Kidney epithelial cell (primary cell): Measurements from ENCODE around the gene KHNYN. TPM values are rescaled to one million over a fixed set of nuclear protein-coding genes. Genes with fewer than 3 reads are reported as not detected.
A peak's percentile ranks its signal among the peaks of the same experiment; 100 is the strongest.
"Not testable (repeated sequence)": the region's sequence is repeated elsewhere in the genome, so short reads cannot be mapped to it uniquely, and the experiment has no call there.

ENCODE experiments used
- DNase-seq: peaks from one replicate; pipeline ENCODE4 v3.0.0-alpha.2; 2010; ENCODE audit warnings: low read depth
- H3K27me3 ChIP-seq: 2 replicates; pipeline ENCODE4 v1.6.0; 2011; ENCODE audit warnings: low read length; ENCODE audit not compliant: control insufficient read depth, insufficient read depth
- H3K36me3 ChIP-seq: 2 replicates; pipeline ENCODE4 v1.5.1; 2011; ENCODE audit warnings: low read length; ENCODE audit not compliant: control insufficient read depth, insufficient read depth
- H3K4me3 ChIP-seq: 2 replicates; pipeline ENCODE4 v1.5.1; 2011; ENCODE audit warnings: low read depth, mild to moderate bottlenecking, control low read depth, low read length
- CTCF ChIP-seq: IDR thresholded peaks from 2 replicates; pipeline ENCODE4 v1.5.1; 2011; ENCODE audit warnings: mild to moderate bottlenecking, moderate library complexity, low read length, control low read depth, inconsistent platforms; ENCODE audit not compliant: insufficient read depth, poor library complexity, severe bottlenecking
- total RNA-seq: library from RNA; depleted of rRNA; stranded (reverse); fragments of >200 nt; gene quantifications from 2 replicates; pipeline ENCODE4 v1.2.3, GENCODE V29; 2015

KHNYN gene
- total RNA-seq, 1 donor from 2014 or later, result 44.0 TPM

DNA sequence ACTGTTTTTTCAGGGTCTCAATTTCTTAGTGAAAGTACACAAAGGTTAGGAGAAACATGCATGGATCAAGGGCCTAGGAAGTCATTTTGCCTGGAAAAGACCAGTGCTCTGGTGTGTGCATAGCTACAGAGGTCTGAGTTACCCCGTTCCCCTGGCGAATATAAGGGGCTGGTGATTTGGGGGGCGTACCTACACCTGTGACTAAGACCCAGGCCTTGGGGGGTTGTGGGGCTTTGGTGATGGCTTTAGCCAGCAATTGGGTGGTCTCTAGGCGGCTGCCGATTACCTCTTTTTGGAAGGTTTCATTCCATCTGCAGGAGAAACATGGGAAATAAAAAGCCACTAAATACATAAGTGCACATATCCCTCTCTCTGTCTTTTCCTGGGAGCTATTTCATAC lies 11.7 kb downstream of the KHNYN start:
- no peaks in the 10 kb centered on the region for H3K27me3 ChIP-seq
- peak overlapping the region; percentile 82 for H3K4me3 ChIP-seq
- no peak for DNase-seq
- H3K36me3 ChIP-seq, result peaks cover 2% of the 10 kb centered on the region
- no peak for TF ChIP-seq CTCF

GRCh38 chr14:24441904-24442239 lies 12.1 kb downstream of the KHNYN start:
- H3K27me3 ChIP-seq, result no peaks in the 10 kb centered on the region
- TF ChIP-seq CTCF, result no peak
- H3K36me3 ChIP-seq, result peaks cover 2% of the 10 kb centered on the region
- H3K4me3 ChIP-seq, result peak overlapping the region; percentile 82
- no peak for DNase-seq

GRCh38 chr14:24442240-24443052 lies 12.7 kb downstream of the KHNYN start, which contains the start of gene SDR39U1:
Gene SDR39U1, minus strand, starts transcription at chr14:24442776. Its CDS starts 7 bp downstream, at chr14:24442769.
- TF ChIP-seq CTCF, result no peak
- Histone ChIP-seq H3K27me3 (no peaks in the 10 kb centered on the region), H3K36me3 (no peaks in the 10 kb centered on the region), H3K4me3 (peak within 1 kb of the TSS; percentile 82)
- peak; percentile 95 for DNase-seq

DNA sequence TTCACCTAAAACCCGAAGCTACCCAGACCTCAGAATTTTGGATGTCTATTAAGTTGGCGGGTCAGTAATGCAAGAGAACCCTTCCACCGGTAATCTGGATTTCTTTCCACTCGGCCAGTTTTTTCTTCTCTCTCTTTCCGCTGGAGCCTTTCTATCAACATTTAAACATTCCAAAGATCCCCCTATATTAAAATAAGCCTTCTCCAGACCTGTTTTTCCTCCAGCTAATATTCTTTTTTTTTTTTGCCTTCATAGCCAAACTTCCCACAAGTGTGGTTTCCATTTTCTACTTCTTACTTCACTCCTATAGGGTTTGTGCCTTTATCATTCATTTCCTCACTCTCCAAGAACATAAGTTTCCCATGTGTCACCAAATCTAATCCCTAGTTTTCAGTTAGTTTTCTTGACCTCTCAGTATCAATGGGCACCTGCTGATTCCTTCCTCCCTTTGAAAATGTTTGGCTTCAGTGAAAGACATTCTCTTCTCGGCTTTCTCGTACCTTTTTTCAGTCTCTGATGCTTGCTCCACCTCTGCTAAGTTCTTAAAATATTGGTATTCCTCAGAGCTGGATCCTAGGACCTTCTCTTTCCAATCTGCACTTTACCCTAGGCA lies 13.4 kb downstream of the KHNYN start:
- no peak for DNase-seq
- H3K4me3 ChIP-seq, result peak overlapping the region; percentile 82
- H3K27me3 ChIP-seq, result no peaks in the 10 kb centered on the region
- H3K36me3 ChIP-seq, result no peaks in the 10 kb centered on the region
- TF ChIP-seq CTCF, result no peak

DNA sequence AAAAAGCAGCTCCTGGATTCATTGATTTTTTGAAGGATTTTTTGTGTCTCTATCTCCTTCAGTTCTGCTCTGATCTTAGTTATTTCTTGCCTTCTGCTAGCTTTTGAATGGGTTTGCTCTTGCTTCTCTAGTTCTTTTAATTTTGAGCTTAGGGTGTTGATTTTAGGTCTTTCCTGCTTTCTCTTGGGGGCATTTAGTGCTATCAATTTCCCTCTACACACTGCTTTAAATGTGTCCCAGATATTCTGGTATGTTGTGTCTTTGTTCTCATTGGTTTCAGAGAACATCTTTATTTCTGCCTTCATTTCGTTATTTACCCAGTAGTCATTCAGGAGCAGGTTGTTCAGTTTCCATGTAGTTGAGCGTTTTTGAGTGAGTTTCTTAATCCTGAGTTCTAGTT lies 21.1 kb downstream of the KHNYN start:
- H3K36me3 ChIP-seq, H3K27me3 ChIP-seq, H3K4me3 ChIP-seq, DNase-seq: not testable (repeated sequence)

DNA sequence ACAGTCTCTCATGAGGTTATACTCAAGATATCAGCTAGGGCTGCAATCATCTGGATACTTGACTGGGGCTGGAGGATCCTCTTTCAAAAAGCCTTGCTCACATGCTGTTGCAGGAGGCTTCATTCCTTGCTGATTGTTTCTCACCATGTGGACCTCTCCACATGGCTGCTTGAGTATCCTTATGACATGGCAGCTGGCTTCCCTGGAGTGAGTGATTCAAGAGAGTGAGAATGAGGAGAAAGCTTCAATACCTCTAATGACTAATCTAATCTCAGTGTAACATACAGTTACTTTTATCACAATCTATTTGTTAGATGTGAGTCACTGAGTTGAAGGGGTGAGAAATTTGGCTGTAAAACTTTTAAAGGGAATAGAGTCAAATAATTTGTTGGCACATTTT lies 27.2 kb downstream of the KHNYN start:
- no peaks in the 10 kb centered on the region for H3K27me3 ChIP-seq
- H3K36me3 ChIP-seq, result no peaks in the 10 kb centered on the region
- no peak for DNase-seq
- no peak overlapping the region for H3K4me3 ChIP-seq
- TF ChIP-seq CTCF, result no peak
